HEK293T (cell line): ENCODE measurements around the gene AGPS.

Source experiments
- ARNT ChIP-seq: fragments of 450-650 bp; IDR thresholded peaks from 2 replicates; pipeline ENCODE4 v1.6.1; 2017; ENCODE audit warnings: mild to moderate bottlenecking
- BHLHE40 ChIP-seq: fragments of 450-650 bp; IDR thresholded peaks from 2 replicates; pipeline ENCODE4 v1.6.1; 2016; ENCODE audit warnings: mild to moderate bottlenecking, moderate library complexity, borderline replicate concordance
- CTBP1 ChIP-seq: fragments of 450-650 bp; IDR thresholded peaks from 2 replicates; pipeline ENCODE4 v1.6.1; 2016; ENCODE audit warnings: borderline replicate concordance
- FOXM1 ChIP-seq: fragments of 450-650 bp; IDR thresholded peaks from 2 replicates; pipeline ENCODE4 v1.6.1; 2017; ENCODE audit warnings: mild to moderate bottlenecking, borderline replicate concordance
- L3MBTL2 ChIP-seq: fragments of 450-650 bp; conservative IDR thresholded peaks from 2 replicates; pipeline ENCODE4 v1.6.1; 2016; ENCODE audit warnings: mild to moderate bottlenecking
- LEF1 ChIP-seq: fragments of 450-650 bp; IDR thresholded peaks from 2 replicates; pipeline ENCODE4 v1.6.1; 2017; ENCODE audit warnings: mild to moderate bottlenecking, borderline replicate concordance
- SP1 ChIP-seq: fragments of 450-650 bp; IDR thresholded peaks from 2 replicates; pipeline ENCODE4 v1.6.1; 2017
- SUZ12 ChIP-seq: fragments of 450-650 bp; IDR thresholded peaks from 2 replicates; pipeline ENCODE4 v1.6.1; 2016; ENCODE audit warnings: mild to moderate bottlenecking
- TARDBP ChIP-seq: fragments of 450-650 bp; IDR thresholded peaks from 2 replicates; pipeline ENCODE4 v1.6.1; 2016
- ZNF384 ChIP-seq: fragments of 450-650 bp; IDR thresholded peaks from 2 replicates; pipeline ENCODE4 v1.6.1; 2016
- TF ChIP-seq, protein P1 (sequence below): fragments of 450-650 bp; IDR thresholded peaks from 2 replicates; pipeline ENCODE4 v1.6.1; 2016

DNA sequence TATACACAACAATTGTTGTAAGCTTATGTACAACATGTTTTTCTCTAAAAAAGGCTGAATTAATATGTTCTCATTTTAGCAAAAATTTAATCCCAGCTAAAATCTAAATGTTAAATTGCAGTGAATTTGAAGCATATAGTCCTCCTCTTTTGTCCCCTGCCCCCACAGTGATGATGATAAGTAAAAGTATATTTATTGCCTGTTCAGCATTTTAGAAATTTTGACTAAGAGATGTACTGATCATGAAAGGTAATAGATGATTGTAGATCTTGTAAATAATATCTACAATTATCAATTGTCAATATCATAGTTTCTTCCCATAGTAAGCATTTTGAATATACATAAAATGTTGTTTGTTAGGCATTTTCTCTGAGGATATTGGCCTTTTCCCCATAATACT, 113.9 kb downstream of the AGPS start:
- TF ChIP-seq FOXM1 (no peak), L3MBTL2 (no peak), BHLHE40 (no peak), CTBP1 (no peak), SP1 (no peak), ZNF384 (no peak), SUZ12 (no peak), ARNT (no peak), TARDBP (no peak), LEF1 (no peak)
- TF ChIP-seq, protein P1, sequence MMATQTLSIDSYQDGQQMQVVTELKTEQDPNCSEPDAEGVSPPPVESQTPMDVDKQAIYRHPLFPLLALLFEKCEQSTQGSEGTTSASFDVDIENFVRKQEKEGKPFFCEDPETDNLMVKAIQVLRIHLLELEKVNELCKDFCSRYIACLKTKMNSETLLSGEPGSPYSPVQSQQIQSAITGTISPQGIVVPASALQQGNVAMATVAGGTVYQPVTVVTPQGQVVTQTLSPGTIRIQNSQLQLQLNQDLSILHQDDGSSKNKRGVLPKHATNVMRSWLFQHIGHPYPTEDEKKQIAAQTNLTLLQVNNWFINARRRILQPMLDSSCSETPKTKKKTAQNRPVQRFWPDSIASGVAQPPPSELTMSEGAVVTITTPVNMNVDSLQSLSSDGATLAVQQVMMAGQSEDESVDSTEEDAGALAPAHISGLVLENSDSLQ = no peak
